ENCODE measurements around the gene PLPP4. TPM values are rescaled to one million over a fixed set of nuclear protein-coding genes. Genes with fewer than 3 reads are reported as not detected.

Gene PLPP4
- total RNA-seq, 2 donors from 2014 or later = 0.27 to 61.3 TPM

DNA sequence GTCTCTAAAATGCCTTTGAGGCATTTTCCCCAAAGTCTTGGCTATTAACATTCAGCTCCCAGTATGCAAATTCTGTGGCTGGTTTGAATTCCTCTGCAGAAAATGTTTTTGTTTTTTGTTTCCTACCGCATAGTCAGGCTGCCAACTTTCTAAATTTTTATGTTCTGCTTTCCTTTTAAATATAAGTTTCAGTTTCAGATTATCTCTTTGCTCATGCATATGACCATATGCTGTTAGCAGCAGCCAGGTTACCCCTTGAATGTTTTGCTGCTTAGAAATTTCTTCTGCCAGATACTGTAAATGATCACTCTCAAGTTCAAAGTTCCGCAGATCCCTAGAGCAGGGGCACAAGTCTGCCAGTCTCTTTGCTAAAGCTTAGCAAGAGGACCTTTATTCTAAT, 96.9 kb downstream of the PLPP4 start:
- Histone ChIP-seq H3K27ac (no peak overlapping the region), H3K36me3 (no peaks in the 10 kb centered on the region), H3K9me3 (no peaks in the 10 kb centered on the region), H3K4me3 (no peak overlapping the region), H3K27me3 (replicated peaks; ENCODE audit: insufficient read depth) (no peaks in the 10 kb centered on the region), H3K4me1 (replicated peaks) (no peaks in the 10 kb centered on the region)
- intact Hi-C loops (cut with DNase I) = no loop called here
- TF ChIP-seq POLR2A (IDR thresholded peaks at IDR 0.05) (no peak), POLR2AphosphoS5 (IDR thresholded peaks at IDR 0.05) (no peak)
- TF ChIP-seq, protein P1, sequence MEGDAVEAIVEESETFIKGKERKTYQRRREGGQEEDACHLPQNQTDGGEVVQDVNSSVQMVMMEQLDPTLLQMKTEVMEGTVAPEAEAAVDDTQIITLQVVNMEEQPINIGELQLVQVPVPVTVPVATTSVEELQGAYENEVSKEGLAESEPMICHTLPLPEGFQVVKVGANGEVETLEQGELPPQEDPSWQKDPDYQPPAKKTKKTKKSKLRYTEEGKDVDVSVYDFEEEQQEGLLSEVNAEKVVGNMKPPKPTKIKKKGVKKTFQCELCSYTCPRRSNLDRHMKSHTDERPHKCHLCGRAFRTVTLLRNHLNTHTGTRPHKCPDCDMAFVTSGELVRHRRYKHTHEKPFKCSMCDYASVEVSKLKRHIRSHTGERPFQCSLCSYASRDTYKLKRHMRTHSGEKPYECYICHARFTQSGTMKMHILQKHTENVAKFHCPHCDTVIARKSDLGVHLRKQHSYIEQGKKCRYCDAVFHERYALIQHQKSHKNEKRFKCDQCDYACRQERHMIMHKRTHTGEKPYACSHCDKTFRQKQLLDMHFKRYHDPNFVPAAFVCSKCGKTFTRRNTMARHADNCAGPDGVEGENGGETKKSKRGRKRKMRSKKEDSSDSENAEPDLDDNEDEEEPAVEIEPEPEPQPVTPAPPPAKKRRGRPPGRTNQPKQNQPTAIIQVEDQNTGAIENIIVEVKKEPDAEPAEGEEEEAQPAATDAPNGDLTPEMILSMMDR (IDR thresholded peaks at IDR 0.05) = no peak
- DNase-seq (ENCODE audit: low spot score) = no peak
- 98% methylated on average over 2 of the region's 2 CpGs for WGBS

DNA sequence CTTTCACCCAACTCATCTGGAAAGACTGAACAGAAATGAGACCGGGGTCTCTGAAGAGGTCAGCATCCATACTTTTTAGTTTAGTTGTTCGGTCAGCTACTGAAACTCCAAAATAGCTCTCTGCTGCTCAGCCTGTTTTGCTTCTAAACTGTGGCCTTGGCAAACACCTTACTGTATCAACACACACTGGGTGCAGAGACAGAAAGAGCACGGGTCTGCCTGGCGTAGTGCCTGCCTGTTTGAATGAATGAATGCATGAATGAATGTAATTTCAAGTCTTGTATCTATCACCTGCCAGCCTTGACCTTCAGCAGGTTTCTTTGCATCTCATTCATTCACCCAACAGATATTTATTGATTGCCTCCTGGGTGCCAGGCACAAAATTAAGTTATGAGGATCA, 98.4 kb downstream of the PLPP4 start:
- Histone ChIP-seq H3K27me3 (replicated peaks; ENCODE audit: insufficient read depth) (no peaks in the 10 kb centered on the region), H3K4me1 (replicated peaks) (no peaks in the 10 kb centered on the region), H3K27ac (no peak overlapping the region), H3K9me3 (no peaks in the 10 kb centered on the region), H3K36me3 (no peaks in the 10 kb centered on the region), H3K4me3 (no peak overlapping the region)
- 58% methylated on average over 4 of the region's 4 CpGs for WGBS
- DNase-seq (ENCODE audit: low spot score) = no peak
- intact Hi-C loops (cut with DNase I) = no loop called here
- TF ChIP-seq, protein P1 (IDR thresholded peaks at IDR 0.05) = no peak
- TF ChIP-seq POLR2A (IDR thresholded peaks at IDR 0.05) = no peak
- no peak for TF ChIP-seq POLR2AphosphoS5 (IDR thresholded peaks at IDR 0.05)

DNA sequence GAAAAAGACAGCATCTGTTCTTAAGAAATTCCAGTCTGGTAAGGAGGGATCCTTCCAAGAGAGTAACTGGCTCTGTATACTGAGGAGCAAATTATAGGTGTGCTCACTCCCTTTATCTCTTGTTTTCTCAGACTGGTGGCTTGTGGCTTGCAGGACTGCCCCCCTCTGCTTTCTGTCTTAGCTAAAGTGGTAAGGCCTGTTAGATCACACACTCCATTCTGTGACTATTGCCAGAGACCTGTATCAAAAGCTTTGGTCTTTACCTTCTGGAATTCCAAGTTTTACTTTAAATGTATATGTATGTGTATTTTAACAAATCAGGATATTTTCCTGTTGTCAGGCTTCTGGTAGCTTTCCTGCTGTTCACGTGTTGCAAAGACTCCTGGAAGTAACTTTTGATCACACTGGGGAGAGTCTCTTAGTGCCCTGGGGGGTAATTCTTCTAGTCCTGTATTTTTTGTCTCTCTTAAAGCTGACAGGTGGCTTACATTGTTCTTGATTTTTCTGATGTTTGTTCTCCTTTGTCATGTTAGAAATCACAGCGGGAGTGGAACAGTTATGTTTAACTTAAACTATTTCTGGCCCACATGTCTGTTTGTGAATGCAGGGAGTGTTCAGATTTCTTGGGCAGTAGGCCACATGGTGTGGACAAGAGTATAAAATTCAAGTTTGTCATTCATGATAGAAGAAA, 99.0 kb downstream of the PLPP4 start:
- intact Hi-C loops (cut with DNase I) = no loop called here
- 8% methylated on average over 2 of the region's 2 CpGs for WGBS
- no peak overlapping the region for H3K27ac ChIP-seq
- H3K4me3 ChIP-seq = no peak overlapping the region
- H3K27me3 ChIP-seq (replicated peaks; ENCODE audit: insufficient read depth) = no peaks in the 10 kb centered on the region
- no peaks in the 10 kb centered on the region for H3K9me3 ChIP-seq
- TF ChIP-seq, protein P1 (IDR thresholded peaks at IDR 0.05) = no peak
- TF ChIP-seq POLR2A (IDR thresholded peaks at IDR 0.05) (no peak), POLR2AphosphoS5 (IDR thresholded peaks at IDR 0.05) (no peak)
- H3K4me1 ChIP-seq (replicated peaks) = no peaks in the 10 kb centered on the region
- peak; percentile 33 for DNase-seq (ENCODE audit: low spot score)
- no peaks in the 10 kb centered on the region for H3K36me3 ChIP-seq

DNA sequence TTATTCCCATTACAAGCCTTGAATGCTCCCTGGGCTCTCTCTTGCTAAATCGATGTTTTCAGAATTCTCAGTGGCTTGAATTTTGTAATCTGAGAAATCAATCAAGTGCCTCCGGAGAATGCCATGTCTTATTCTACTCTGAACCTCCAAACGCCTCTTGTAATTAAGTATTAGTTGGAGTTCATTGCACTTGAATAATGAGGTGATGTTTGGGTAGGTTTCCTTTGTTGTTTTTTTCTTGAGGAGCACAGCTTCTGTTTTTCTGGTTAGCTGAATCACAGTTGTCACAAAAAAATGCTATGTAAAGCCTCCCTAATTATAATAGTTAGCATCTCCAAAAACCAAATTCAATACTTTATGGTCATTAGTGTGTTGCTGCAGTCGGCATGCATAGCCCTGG, 100.3 kb downstream of the PLPP4 start:
- 65% methylated on average over 4 of the region's 4 CpGs for WGBS
- no peaks in the 10 kb centered on the region for H3K4me1 ChIP-seq (replicated peaks)
- TF ChIP-seq POLR2A (IDR thresholded peaks at IDR 0.05) (no peak), POLR2AphosphoS5 (IDR thresholded peaks at IDR 0.05) (no peak)
- TF ChIP-seq, protein P1 (IDR thresholded peaks at IDR 0.05) = no peak
- no peak for DNase-seq (ENCODE audit: low spot score)
- H3K27me3 ChIP-seq (replicated peaks; ENCODE audit: insufficient read depth) = no peaks in the 10 kb centered on the region
- intact Hi-C loops (cut with DNase I) = no loop called here
- H3K36me3 ChIP-seq = no peaks in the 10 kb centered on the region
- no peak overlapping the region for H3K4me3 ChIP-seq
- H3K9me3 ChIP-seq = no peaks in the 10 kb centered on the region
- no peak overlapping the region for H3K27ac ChIP-seq

DNA sequence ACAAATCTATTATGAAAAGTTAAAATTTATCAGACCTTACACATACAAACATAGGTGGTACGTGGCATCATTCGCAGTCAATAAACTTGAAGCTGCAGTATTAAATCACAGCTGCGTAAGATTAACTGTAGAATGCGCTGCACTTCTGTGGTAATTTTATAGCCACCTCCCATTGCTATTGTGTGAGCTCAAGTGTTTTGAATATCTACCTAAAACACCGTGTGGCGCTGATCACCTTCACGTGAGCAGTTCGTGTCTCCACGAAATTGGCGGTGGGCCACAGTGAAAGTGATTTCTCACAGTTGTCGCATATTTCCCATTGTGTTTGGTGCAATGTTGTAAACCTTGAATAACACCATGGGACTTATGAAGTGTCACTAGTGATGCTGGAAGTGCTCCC, 102.8 kb downstream of the PLPP4 start:
- no peak for TF ChIP-seq POLR2AphosphoS5 (IDR thresholded peaks at IDR 0.05)
- TF ChIP-seq, protein P1 (IDR thresholded peaks at IDR 0.05) = no peak
- intact Hi-C loops (cut with DNase I) = no loop called here
- H3K36me3 ChIP-seq = no peaks in the 10 kb centered on the region
- WGBS = 87% methylated on average over 11 of the region's 11 CpGs
- H3K4me1 ChIP-seq (replicated peaks) = no peaks in the 10 kb centered on the region
- H3K27me3 ChIP-seq (replicated peaks; ENCODE audit: insufficient read depth) = no peaks in the 10 kb centered on the region
- H3K9me3 ChIP-seq = no peaks in the 10 kb centered on the region
- no peak overlapping the region for H3K27ac ChIP-seq
- H3K4me3 ChIP-seq = no peak overlapping the region
- DNase-seq (ENCODE audit: low spot score) = no peak

All from prostate gland (tissue), 2 donors.